Suppressor macrophage treated with lipopolysaccharide for 1 hour (primary cell): ENCODE data around the gene CMIP.

Source experiments
- DNase-seq, 3 donors: peaks; one replicate each; pipeline ENCODE4 v3.0.0-alpha.2; 2020 to 2022

Gene CMIP

DNA sequence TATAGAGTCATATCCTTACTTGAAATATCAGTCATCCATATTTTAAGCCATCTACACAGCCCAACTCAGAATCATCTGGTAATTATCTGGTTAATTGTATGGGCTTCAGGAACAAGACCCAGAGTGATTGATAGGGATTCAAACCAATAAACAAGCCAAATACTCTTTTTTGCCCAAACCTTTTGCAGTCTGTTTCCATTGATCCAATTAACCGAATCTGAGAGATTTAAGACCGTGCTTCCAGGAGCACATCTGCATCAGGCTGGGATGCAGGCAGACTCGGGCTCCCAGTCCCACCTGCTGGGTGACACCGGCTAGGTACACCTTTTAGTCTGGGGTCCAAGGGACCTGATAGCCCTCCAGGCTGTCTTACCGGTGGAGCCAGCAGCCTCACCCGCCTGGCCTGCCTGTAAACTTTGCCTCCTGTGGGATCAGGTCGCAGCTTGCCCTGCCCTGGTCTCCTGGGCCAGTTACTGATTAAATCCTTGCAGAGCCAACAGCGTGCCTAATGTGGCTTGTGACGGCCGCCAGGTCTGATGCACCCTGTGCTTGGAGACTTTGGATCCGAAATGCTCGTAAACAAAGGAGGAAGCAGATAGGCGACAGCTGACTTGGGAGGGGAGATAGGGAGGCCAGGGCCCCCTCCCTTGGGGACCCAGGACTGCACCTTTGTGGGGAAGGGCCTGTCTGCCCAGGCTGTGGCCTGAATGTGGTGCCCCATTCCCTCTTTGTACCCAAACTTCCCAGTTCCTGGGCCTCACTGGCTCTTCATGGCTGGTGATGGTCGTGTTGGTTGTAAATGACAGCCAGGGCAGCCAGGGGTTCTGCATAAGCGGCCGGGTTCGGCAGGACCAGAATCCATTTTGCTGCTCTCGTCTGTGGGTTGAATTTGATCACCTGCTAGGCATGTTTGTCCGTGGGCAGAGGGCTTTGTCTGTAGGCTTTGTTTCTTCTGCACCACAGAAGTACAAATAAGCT lies 3.8 kb downstream of the CMIP start:
- DNase-seq = no peak

DNA sequence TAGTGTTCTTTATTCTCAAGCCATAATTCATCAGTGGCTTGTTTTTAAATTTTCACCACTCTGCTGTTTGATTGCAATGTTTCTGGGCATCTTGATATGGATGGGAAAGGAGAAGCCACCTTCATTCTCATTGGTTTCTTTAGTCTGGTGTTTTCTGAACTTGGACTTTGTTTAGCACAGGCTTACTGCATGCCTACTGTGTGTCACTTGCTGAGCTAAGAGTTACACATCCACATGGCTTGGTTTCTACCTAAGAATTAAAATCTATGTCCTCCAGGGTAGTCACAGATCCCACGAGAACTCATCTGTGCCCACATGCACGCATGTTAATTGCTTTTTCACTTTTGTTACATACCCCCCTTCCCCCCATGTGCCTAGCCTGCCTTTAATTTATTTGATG lies 4.6 kb downstream of the CMIP start:
- no peak for DNase-seq

DNA sequence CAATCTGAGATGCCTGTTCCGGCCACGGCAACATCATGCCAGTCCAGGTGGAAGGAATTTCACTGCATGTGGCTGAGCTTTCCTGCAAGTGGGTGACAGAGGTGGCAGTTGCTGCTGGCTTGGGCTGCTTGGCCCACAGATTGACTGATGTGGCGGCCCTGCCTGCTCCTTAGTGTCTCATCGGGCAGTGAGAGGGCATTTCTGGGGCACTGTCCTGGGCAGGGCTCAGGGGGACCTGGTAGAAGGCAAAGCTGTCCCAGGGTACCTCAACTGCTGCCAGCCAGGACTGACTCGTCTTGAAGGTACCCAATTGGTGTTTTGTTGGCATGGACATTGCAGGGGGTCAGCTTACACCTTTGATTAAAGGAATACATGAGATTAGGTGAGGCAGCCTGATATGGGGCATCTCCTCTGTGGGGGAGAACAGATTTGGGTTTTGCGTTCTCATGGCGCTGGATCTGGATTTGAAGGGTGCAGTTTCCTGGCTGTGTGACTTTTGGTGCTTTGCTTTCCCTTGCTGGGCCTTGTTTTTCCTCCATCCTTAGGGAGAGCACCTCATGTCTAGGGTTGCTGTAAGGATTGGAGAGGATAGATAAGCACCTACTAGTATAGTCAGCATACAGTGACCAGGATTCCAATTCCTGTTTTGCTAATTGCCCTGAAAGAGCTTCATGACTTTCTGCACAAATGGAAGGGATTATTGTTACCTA lies 5.4 kb downstream of the CMIP start:
- DNase-seq = no peak

DNA sequence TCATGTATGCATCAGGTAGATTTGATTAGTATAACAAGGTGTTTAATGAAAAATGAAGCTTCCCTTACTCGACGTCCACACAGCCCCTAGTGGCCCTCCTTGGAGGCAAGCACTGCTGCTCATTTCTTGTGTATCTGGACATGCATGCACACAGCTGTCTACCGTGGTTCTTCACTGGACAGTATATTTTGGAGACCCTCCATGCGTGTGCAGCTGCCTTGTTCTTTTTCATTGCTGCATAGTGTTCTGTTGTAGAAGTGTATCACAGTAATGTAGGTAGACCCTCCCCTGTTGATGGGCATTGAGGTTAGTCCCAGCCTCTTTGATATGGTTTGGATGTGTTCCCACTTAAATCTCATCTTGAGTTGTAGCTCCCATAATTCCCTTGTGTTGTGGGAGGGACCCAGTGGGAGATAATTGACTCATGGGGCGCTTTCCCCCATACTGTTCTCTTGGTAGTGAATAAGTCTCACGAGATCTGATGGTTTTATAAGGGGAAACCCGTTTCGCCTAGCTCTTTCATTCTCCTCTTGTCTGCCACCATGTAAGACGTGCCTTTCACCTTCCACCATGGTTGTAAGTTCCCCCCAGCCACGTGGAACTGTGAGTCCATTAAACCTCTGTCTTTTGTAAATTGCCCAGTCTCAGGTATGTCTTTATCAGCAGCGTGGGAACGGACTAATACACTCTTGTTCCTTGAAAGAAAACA lies 6.3 kb downstream of the CMIP start:
- DNase-seq = peak; percentile 44 to 67 (median 49)

DNA sequence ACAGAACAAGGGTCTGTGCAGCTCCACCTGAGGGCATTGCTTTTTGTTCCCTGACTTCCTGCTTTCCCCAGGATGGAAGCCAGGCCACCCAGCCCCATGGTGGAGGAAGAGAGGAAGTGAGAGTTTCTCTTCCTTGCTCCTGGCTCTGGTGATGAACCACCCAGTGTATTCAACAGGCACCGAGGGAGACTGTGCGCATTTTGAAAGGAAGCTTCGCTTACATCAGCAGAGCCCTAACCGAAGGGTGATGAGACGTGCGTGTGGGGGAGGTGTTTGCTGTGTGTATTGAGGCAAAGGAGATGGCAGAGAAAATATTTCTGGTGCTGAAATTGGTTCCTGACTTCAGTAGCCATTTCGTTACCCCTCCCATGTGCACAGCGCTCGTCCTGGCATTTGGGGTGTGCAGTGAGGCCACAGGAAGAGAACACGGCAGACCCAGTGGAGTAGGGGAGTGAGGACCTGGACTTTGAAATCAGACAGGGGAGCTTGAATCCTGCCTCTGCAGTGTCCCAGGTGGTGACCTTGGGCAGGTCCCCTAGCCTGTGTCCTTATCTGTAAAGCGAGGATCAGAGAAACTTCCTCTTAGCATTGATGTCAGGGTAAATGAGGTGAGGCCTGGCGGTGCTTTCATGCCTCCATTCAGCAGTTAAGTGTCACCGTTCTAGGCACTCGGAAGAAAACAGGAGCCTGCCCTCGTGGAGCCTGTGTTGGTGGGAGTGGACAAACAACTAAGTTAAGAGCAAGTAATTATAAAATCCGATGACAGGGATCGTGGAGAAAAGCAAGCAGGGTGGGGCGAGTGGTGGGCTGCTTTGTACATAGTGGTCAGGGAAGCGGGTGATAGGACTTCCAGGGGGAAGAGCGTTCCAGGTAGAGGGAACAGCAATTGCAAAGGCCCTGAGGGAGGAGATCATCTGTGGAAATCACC lies 7.4 kb downstream of the CMIP start:
- peak; percentile 88 to 94 (median 89) for DNase-seq

DNA sequence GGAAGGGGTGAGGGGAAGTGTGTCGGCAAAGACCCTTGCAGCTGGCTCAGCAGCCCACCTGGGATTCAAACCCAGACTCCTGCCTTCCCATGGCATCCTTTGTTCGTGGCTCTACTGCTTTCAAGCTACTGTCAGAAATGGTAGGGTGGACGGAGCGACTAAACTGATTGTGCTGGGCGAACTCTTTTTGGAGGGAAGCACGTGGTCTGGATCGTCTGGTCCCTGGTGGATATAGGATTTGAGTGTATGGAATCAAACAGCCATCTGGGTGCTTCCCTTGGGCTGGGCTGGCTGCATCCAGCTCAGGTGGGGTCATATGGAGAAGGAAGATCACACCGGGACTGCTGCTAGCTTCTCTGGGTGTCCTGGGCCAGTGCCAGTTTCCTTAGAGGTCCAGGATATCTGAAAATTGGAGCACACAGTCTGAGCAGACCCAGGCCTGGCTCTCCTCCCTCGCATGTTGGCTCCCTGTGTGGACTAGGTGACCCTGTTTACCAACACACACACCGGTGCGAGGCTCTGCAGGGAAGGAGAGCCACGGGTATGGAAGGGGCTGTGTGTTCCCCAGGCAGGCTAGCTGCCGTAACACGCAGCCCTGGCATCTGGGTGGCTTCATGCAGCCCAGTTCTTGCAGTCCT lies 8.6 kb downstream of the CMIP start:
- no peak for DNase-seq

DNA sequence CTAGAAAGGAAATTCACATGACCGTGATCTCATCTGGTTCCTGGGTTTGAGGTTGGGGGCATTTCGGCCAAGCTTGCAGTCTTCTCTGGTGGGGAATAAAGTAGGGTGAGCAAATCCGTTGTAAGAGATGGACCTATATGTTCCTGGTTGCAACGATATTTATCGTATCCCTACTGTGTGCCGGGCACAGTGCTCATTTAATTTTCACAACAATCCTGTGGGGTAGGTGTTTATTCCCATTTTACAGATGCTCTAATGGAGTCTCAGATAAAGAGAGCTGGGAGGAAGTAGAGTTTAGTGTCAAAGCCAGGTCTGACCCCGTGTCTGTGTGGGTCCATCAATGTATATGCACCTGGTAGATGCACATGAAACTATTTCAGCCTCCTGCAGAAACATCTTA lies 9.4 kb downstream of the CMIP start:
- no peak for DNase-seq

DNA sequence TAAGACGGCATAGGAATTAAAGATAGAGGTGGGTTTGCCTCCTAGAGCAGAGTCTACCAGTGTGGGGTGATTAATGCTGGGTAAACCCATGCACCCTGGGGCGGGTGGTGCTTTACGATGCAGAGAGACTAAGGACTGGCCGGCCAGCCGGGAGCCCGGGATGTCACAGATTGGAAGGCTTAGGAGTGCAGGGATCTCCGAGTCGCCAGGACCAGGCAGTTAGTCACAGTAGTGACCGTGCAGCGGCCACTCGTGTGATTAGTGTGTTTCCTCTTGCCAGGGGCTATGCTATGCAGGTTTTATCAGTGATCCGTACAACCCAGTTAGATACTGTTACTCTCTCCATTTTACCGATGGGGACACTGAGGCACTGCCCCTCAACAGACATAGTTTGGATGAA lies 10.4 kb downstream of the CMIP start:
- DNase-seq = no peak

DNA sequence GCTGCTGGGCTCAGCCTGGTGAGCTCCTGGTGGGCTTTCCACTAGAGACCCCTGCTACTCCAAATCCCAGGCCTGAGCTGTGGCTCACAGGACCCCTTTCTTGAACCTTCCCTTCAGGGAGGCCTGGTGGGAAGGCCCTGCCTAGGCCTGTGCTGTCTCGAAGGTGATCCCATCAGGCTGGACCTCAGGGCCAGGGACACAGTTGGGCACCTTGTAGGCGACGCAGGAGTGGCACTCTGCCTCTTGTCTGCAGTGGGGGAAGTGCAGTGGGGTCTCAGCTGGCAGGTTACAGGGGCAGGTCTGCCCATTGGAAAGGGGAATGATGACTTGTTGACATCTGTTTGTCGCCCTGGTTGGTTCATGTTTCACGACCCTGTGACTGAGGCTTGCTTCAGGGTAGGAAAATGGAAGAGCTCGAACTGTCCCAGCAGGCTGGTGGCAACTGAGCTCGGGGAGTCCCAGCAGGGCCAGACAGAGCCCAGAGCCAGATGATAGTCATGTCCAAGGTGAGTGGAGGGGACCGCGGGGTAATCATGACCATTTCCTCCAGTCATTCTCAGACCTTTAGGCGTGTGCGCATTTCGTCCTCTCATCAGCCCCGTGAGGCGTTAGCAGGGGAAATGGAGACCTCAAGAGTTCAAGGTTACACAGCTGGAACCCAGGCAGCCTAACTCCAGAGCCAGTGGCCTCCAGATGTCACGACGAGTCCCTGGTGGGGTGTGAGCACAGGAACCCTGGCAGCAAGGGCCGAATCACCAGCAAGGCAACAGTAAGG lies 11.3 kb downstream of the CMIP start:
- no peak for DNase-seq

DNA sequence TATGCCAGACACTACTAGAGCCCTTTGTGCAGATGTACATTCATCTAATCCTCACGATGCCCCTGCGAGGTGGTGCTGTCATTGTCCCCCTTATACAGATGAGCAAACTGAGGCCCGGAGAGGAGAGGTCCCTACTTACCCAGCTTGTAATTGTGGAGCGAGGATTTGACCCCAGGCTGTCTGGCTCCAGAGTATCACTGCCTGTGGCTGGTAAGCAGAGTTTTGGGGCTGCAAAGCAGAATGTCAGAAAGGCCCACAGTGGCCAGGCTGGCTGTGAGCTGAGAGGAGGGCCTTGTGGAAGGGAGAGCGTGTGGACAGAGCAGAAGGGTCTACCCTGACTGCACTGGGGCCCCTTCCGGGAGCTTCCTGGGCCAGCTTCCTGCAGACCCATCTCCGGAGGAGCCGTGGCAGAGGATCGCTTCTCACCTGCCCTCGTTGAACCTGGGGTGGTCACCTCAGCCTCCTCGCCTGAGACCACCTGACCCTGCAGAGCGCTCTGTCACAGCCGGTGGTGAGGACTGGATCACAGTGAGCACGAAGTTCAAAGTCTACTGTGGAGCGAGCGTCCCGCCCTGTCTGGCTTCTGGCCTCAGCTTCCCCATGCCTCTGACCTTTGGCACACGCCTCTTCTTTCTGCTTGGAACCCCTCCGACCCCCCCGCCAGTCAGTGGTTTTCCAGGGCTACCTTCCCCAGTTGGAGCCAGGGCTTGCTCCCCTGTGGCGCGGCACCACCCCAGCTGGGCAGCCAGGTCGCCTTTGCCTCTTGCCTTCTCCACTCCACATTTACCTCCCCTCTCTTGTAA lies 12.1 kb downstream of the CMIP start:
- no peak for DNase-seq

DNA sequence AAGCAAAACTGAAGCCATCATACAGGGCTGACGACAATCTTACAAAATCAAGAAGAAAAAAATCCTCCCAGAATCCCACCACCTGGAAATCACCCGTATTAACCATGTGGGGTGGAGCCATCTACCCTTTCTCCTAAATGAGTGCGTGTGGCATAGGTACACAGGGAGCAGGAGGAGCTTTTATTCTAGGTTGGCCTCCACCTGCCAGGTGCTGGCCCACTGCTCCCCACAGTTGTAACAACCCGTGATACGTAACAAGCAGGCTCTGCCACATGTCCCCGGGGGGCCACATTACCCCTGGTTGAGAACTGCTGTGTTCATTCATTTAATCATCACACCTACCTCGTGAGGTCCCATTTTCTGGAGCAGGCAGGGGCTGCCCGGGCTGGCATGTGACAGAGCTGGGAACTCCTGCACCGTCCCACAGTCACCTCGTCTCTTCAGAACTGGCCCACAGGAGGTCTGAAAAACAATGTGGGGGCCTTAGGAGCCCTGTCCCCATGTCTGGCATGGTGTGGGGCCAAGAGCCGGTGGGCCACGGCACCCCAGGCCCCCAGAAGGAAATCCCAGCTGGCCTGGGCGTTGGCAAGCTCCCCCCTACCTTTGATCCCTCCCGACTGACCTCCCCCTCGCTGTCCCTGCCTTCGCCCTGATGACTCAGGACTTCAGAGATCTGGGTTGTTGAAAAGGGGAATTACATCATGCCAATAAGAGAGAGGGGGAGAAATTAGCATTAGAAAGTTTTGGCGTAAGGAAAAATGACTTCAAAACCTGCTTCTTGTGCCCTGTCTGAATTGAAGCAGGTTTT lies 12.9 kb downstream of the CMIP start:
- DNase-seq = peak; percentile 84 to 88 (median 88)

DNA sequence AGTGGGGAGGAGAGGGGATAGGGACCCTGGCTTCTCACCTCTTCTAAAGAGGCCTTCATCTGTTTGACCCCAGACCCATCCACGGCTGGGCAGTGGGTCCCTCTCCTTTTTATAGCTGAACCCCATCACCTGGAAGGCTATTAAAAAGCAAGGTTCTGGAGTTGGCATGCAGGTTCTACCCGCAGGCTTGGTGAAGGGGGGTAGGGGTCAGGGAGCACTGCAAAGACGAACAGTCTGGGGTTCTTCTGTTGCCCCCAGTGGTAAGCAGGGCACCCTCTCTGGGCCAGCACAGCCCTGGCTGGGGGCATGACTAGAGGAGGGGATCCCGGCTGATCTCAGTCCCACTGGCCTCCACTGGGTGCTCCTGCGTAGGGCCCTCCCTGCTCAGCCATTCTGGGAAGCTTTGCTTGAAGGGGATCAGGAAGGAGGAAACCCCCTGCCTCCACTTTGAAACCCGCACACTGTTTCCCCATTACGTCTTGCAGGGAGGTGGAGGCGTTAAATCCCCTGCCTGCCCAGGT lies 13.6 kb downstream of the CMIP start:
- DNase-seq = no peak

DNA sequence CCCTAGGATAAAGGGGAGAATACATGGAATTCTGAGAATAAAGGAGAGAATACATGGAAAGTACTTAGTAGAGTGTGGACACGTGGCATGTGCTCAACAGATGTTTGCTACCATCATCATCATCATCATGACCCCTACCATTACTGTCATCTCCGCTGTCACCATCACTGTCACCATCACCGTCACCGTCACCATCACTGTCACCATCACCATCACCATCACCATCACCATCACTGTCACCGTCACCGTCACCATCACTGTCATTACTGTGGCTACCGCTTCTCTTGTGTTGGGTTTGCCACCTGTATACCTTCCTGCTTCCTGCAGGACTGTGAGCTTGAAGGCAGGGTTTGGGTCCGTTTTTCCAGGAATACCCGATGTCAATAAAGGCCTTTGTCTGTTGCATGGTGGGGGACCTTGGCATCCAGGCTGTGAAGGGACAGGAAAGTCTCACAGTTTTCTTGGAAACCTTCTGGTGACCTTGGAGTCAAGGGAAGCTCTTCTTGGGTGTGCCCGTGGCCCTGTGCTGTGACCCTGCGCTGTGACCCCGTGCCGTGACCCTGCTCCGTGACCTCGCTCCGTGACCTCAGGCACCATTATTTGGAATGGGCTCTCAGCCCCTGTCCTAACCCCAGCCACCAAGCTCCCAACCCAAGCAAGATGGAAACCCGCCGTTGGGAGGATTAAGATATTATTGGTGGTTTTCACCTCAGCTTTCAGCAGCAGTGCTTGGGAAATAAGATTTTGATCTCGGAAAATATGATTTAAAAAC lies 14.4 kb downstream of the CMIP start:
- no peak for DNase-seq

DNA sequence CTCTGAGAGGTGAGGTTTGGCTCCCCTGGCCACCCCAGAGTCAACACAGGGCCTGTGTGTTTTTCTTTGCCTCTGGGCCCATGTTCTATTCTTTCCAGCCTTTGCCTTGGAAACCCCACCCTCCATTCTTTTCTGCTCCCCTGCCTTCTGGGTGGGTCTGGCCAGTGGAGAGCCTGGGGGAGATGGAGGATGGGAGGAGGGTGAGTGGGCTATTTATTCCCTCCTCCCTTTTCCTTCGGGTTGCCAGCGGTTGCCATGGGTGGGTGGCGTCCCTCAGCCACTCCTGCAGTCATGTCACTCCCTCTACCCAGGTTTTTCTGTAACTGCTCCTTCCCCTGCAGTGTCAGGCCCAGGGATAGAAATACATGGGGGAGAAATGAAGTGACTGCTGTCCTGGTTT lies 15.5 kb downstream of the CMIP start:
- no peak for DNase-seq

DNA sequence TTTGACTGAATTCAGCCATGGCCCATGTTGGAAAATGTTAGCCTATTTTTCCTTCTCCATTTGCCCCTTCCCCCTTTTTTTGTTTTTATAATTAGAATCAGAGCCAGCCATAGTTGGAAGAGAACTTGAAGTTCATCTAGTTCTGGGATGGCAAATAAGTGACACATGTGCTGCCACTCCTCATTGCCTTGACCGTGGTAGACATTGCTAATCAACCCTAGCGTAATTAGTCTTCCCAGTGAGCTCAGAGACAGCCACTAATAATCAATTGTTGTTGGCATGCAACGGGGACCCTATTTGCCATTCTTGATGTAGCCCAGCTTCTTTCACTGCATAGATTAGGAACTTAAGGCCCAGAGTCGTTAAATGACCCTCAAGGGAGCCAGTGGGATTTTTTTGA lies 16.6 kb downstream of the CMIP start:
- DNase-seq = no peak

DNA sequence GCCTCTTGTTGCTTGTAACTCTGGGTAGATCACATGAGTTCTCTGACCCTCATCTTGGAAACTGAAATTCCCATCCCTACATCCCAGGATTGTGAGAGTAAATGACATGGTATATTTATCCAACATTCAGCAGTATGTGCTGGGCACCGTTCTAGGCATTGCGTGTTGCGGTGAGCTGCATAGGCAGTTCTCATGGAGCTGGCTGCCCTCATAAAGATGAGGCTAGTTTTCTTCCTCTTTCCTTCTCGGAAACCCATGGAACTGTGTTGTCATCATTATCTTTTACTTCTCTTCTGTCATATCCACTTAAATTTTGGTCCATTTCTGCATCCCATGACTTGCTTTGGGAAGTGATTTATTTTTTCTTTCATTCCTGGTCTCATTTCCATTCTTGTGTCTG lies 17.2 kb downstream of the CMIP start:
- peak; percentile 74 to 92 (median 79) for DNase-seq

DNA sequence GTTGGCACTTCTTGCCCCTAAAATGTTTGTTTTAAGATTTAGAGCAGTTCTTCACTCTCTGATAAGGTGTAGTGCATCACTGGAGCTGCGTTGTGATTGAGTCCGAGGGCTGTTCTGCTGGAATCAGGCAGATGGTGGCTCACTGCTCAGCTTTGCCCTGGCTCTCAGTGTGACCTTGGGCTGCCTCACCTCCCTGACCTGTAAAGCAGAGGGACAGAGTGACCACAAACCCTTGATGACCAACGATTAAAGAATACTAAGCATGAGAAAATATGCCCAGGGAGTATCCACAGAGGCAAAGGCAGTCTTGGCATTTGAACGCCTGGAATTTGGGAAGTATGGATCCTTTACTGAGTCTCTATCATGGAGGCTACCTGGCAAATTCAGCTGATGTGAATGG lies 18.1 kb downstream of the CMIP start:
- no peak for DNase-seq

DNA sequence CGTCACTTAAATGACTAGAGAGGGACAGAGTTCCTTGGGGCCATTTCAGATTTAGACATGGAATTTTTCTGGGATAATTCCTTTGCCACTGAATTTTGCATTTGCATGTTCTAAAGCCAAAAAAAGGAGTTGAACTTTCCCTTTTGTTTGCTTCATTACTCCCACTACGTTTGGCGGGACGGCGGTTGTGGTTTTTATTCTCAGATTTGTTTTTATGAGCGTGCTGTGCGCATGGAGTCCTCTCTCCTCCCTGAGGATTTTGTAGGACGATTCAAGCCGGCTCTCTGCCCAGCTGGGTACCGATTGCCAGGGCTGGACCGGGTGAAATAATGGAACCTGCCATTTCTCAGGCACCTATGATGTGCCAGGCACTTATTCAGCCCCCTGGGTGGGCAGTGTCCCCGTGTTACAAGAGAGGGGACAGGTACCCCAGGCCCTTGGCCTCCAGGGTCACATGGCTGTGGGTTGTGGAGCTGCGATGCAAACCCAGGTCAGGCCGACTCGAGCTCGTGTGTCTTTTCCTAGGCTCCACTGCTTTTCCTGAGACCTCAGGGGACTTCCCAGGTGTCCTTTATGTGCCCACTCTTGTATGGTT lies 18.8 kb downstream of the CMIP start:
- no peak for DNase-seq
